Ascending aorta (tissue), 2 donors: ENCODE results near the gene APOBR. TPM values are rescaled to one million over a fixed set of nuclear protein-coding genes. Genes with fewer than 3 reads are reported as not detected.
"Not testable (repeated sequence)": the region's sequence is repeated elsewhere in the genome, so short reads cannot be mapped to it uniquely, and the experiment has no call there.

Experiments
- DNase-seq, 2 donors: peaks; one replicate each; pipeline ENCODE4 v3.0.0-alpha.2; 2019; ENCODE audit warnings: low spot score in 2 of 2
- H3K27ac ChIP-seq, 2 donors: fragments of 200-600 bp; sonication (generic); one replicate each; pipeline ENCODE4 v1.5.1; 2016 to 2017; ENCODE audit warnings: mild to moderate bottlenecking in 1 of 2
- H3K27me3 ChIP-seq: fragments of 200-600 bp; sonication (generic); one replicate; pipeline ENCODE4 v1.5.1; 2017
- H3K36me3 ChIP-seq, 2 donors: fragments of 200-600 bp; sonication (generic); one replicate each; pipeline ENCODE4 v1.5.1; 2016
- H3K4me1 ChIP-seq, 2 donors: fragments of 200-600 bp; sonication (generic); one replicate each; pipeline ENCODE4 v1.5.1; 2016 to 2017; ENCODE audit warnings: mild to moderate bottlenecking in 1 of 2
- H3K4me3 ChIP-seq, 2 donors: fragments of 200-600 bp; sonication (generic); one replicate each; pipeline ENCODE4 v1.5.1; 2016 to 2017; ENCODE audit warnings: mild to moderate bottlenecking in 1 of 2
- H3K9me3 ChIP-seq, 2 donors: fragments of 200-600 bp; sonication (generic); one replicate each; pipeline ENCODE4 v1.5.1; 2016
- intact Hi-C: fragments of 100-400 bp; cut with DNase I; formaldehyde crosslinking; loops from one replicate; pipeline ENCODE4 v1.15.1; 2023
- total RNA-seq: library from RNA; depleted of rRNA; stranded (reverse); fragments of >200 nt; gene quantifications from one replicate; pipeline ENCODE4 v1.1.0, GENCODE V29; 2016
- TF ChIP-seq, protein P1 (sequence below), 3 experiments: fragments of 200-600 bp in 2 of 3; fragments of 450-650 bp in 1 of 3; sonication (generic) in 2 of 3; IDR thresholded peaks; one replicate each; pipeline ENCODE4 v1.5.1; 2016 to 2019; ENCODE audit warnings: antibody characterized with exemption in 3 of 3, mild to moderate bottlenecking in 1 of 3, moderate library complexity in 1 of 3

The APOBR gene, protein sequence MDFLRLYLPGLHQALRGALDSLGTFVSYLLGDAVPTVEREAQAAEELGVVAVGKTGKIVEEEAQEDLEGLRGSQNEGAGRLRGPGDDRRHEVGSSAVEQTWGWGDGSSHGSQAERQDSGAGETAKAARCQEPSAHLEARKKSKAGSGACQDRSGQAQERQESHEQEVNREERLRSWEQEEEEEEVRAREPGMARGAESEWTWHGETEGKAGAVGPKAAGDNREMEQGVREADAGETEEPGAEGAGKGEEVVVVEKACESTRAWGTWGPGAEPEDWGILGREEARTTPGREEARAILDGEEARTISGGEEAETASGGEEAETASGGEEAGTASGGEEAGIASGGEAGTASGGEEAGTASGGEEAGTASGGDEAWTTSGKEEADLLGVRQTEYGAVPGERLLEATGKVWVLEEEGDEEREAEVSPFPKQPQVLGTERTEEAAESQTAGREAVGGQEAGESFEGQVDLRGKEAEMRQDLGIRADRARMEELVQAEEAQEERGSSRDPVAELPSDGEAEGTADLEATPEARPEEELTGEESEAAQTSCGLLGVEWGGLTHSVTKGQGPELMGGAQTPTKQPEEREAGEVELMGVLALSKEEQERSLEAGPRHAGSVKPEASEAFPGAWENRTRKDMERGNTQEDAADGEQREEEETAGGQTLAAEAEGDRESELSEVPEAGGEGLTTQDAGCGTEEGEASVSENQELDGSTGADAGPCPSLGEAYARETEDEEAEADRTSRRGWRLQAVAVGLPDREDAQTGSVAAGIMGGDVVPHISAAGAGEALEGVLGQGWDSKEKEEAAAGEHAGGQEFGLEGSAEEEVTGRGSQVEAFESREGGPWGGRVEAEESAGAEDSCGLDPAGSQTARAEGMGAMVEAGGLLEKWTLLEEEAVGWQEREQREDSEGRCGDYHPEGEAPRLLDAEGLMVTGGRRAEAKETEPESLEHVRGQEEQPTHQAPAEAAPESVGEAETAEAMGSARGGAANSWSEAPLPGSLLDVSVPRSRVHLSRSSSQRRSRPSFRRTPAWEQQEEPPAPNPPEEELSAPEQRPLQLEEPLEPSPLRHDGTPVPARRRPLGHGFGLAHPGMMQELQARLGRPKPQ
- 1.2 TPM for total RNA-seq

DNA sequence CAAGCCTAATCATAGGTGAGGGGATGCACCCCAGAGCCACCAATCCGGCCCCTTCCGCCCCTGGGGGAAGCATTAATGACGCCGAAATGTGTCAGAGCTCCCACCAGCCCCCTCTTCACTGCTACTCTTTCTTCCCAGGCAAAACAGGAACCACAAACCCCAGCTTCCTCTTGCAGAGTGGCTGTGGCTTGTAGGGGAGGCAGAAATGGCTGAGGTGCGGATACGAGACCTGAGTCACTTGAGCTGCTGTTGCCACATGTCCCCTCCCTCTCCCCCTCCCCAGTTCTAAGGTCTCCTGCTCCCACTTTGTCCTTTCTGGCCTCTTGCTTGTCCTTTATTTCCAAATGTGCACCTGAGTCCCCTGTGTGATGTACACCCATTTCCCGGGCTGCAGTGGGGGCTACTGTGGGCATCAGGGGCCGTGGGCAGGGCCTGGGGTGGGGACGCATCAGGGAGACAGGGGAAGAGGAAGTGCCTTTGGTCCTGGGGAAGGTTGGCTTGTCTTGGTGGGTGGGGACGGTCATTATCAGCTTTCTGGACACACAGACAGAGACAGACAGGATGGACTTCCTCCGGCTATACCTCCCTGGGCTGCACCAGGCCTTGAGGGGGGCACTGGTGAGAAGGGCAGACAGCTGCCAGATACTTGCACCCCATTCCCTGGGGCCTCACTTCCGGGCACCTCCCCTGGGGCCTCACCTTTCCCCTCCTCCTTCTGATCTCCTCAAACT is at the start of gene APOBR:
APOBR (plus strand) TSS at position 523 of the 731 bp plus-strand sequence; CDS start at position 562, 39 bp downstream.
- H3K36me3 ChIP-seq = peaks cover 0 to 3% of the 10 kb centered on the region in 2 donors
- H3K9me3 ChIP-seq = no peaks in the 10 kb centered on the region
- H3K27ac ChIP-seq = peak within 1 kb of the TSS in 1 of 2 donors; percentile 42
- TF ChIP-seq, protein P1, sequence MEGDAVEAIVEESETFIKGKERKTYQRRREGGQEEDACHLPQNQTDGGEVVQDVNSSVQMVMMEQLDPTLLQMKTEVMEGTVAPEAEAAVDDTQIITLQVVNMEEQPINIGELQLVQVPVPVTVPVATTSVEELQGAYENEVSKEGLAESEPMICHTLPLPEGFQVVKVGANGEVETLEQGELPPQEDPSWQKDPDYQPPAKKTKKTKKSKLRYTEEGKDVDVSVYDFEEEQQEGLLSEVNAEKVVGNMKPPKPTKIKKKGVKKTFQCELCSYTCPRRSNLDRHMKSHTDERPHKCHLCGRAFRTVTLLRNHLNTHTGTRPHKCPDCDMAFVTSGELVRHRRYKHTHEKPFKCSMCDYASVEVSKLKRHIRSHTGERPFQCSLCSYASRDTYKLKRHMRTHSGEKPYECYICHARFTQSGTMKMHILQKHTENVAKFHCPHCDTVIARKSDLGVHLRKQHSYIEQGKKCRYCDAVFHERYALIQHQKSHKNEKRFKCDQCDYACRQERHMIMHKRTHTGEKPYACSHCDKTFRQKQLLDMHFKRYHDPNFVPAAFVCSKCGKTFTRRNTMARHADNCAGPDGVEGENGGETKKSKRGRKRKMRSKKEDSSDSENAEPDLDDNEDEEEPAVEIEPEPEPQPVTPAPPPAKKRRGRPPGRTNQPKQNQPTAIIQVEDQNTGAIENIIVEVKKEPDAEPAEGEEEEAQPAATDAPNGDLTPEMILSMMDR (IDR thresholded peaks at IDR 0.05) = no peak
- peaks cover 2 to 4% of the 10 kb centered on the region in 2 donors for H3K4me1 ChIP-seq
- no peaks in the 10 kb centered on the region for H3K27me3 ChIP-seq
- intact Hi-C loops = loop anchor here (5.0 kb wide), 2 partner anchors 217 to 478 kb away; partner anchors contain the start of gene SPNS1
- DNase-seq = peak; percentile 54 to 83
- peak within 1 kb of the TSS; percentile 6 to 44 for H3K4me3 ChIP-seq

DNA sequence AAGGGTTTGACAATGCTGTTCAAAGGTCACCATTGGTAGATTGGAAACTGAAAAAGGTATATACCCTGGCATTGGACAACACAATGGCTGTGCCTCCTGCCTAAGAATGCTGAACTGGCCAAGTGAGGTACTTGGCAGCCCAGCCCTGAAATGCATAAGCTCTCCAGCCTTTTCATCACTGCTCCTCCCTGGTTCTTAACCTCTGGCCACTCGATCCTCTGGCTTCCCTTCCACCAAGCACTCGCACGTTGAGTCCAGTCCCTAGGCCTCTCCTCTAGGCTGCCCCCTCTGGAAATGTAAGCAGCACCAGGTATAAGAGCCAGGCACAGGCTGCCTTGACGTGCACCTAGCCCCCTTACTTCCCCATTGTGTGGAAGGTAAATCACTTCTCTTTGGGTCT is 48.1 kb upstream of the APOBR start:
- intact Hi-C loops, DNase-seq, H3K27ac ChIP-seq, H3K36me3 ChIP-seq, H3K27me3 ChIP-seq, H3K9me3 ChIP-seq, H3K4me1 ChIP-seq, H3K4me3 ChIP-seq: not testable (repeated sequence)

DNA sequence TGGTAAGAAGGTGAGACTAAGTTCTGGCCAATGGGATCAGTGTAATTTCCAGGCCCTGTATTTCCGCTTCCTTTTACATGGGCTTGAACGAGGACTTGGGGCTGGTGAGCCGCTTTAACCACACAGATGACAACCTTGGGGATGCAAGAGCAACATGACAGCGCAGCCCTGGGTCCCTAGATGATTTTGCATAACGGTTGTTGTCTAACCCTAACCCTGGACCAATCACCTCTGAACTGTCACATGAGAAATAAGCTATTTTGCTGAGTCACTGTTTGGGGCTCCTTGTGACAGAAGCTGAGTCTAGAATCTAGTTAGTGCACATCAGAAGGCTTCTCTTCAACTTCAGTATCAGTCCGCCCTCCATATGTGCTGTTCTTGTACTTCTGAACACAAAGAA is 47.4 kb upstream of the APOBR start:
- H3K4me1 ChIP-seq, H3K27me3 ChIP-seq, intact Hi-C loops, DNase-seq, H3K9me3 ChIP-seq, H3K4me3 ChIP-seq, H3K36me3 ChIP-seq, H3K27ac ChIP-seq: not testable (repeated sequence)

DNA sequence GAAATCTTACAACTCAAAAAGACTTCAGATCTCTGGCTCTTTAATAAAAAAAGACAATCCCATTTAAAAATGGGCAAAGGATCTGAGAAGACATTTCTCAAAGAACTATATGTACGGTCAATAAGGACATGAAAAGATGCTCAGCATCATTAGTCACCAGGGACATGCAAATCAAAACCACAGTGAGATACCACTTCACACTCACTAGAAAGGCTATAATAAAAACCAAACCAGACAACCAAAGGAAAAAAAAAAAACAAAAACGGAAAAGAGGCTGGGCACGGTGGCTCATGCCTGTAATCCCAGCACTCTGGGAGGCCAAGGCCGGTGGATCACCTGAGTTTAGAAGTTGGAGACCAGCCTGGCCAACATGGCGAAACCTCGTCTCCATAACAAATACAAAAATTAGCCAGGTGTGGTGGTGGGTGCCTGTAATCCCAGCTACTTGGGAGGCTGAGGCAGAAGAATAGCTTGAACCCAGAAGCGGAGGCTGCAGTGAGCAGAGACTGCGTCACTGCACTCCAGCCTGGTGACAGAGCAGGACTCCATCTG is 20.7 kb upstream of the APOBR start:
- intact Hi-C loops = no loop called here
- TF ChIP-seq, protein P1 (IDR thresholded peaks at IDR 0.05) = no peak
- no peak overlapping the region for H3K4me3 ChIP-seq
- no peaks in the 10 kb centered on the region for H3K4me1 ChIP-seq
- no peaks in the 10 kb centered on the region for H3K9me3 ChIP-seq
- H3K27me3 ChIP-seq = no peaks in the 10 kb centered on the region
- peaks cover 31 to 59% of the 10 kb centered on the region in 2 donors for H3K36me3 ChIP-seq
- DNase-seq = no peak
- H3K27ac ChIP-seq = no peak overlapping the region

DNA sequence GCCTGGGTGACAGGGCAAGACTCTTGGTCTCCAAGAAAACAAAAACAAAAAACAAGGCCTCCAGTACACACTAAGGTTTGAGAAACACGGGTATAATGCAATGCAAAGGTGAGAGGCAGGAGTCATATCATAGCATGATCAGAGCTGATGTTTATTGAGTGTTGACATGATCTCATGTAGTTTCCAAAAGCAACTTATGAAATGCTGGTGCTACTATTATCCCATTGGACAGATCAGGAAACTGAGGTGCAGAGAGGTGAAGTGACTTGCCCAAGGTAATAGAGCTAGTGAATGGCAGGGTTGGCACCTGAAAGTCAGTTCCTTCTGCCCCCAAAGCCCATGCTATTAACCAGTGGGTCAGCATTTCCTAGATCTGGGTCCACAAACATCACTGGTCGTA is 19.2 kb upstream of the APOBR start:
- H3K9me3 ChIP-seq = no peaks in the 10 kb centered on the region
- intact Hi-C loops = no loop called here
- TF ChIP-seq, protein P1 (IDR thresholded peaks at IDR 0.05) = no peak
- no peaks in the 10 kb centered on the region for H3K4me1 ChIP-seq
- H3K27me3 ChIP-seq = no peaks in the 10 kb centered on the region
- H3K36me3 ChIP-seq = peaks cover 35 to 69% of the 10 kb centered on the region in 2 donors
- H3K4me3 ChIP-seq = no peak overlapping the region
- DNase-seq = no peak
- H3K27ac ChIP-seq = no peak overlapping the region
